ENCODE results near the gene MFN1.

DNA sequence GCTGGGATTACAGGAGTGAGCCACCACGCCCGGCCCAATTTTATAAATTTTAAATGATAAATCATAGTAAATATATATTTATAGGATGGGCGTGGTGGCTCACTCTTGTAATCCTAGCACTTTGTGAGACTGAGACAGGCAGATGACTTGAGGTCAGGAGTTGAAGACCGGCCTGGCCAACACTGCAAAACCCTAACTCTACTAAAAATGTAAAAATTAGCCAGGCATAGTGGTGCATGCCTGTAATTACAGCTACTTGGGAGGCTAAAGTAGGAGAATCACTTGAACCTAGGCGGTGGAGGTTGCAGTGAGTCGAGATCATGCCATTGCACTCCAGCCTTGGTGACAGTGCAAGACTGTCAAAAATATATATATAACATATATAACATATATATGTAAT, 26.4 kb downstream of the MFN1 start:
- TF ChIP-seq, protein P1, sequence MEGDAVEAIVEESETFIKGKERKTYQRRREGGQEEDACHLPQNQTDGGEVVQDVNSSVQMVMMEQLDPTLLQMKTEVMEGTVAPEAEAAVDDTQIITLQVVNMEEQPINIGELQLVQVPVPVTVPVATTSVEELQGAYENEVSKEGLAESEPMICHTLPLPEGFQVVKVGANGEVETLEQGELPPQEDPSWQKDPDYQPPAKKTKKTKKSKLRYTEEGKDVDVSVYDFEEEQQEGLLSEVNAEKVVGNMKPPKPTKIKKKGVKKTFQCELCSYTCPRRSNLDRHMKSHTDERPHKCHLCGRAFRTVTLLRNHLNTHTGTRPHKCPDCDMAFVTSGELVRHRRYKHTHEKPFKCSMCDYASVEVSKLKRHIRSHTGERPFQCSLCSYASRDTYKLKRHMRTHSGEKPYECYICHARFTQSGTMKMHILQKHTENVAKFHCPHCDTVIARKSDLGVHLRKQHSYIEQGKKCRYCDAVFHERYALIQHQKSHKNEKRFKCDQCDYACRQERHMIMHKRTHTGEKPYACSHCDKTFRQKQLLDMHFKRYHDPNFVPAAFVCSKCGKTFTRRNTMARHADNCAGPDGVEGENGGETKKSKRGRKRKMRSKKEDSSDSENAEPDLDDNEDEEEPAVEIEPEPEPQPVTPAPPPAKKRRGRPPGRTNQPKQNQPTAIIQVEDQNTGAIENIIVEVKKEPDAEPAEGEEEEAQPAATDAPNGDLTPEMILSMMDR (IDR thresholded peaks at IDR 0.05; ENCODE audit: low read depth, low read length) = no peak
- TF ChIP-seq EZH2phosphoT487 (IDR thresholded peaks at IDR 0.05; ENCODE audit: low read depth) = no peak

Data from OCI-LY3 (cell line).